DND-41 (cell line): ENCODE measurements around the gene PCCB.

ENCODE experiments used
- ATAC-seq: fragments of 200-7000 bp; cut with Tn5 transposase; 3 replicates; pipeline ENCODE4 v1.9.1; 2021; ENCODE audit warnings: low read depth; ENCODE audit not compliant: insufficient read depth
- DNase-seq: peaks from one replicate; pipeline ENCODE4 v3.0.0-alpha.2; 2020
- H2AFZ ChIP-seq: 2 replicates; pipeline ENCODE4 v1.6.0; 2012; ENCODE audit warnings: low read depth, low read length
- H3K27ac ChIP-seq: 2 replicates; pipeline ENCODE4 v1.5.1; 2012; ENCODE audit warnings: low read length, inconsistent platforms
- H3K27me3 ChIP-seq: fragments of 200-600 bp; sonication (generic); 2 replicates; pipeline ENCODE4 v1.6.0; 2012; ENCODE audit warnings: low read length, mild to moderate bottlenecking, inconsistent platforms; ENCODE audit not compliant: insufficient read depth, poor library complexity
- H3K36me3 ChIP-seq: 2 replicates; pipeline ENCODE4 v1.5.1; 2012; ENCODE audit warnings: low read length, inconsistent platforms; ENCODE audit not compliant: insufficient read depth
- H3K4me1 ChIP-seq: 2 replicates; pipeline ENCODE4 v1.5.1; 2012; ENCODE audit warnings: mild to moderate bottlenecking, low read length; ENCODE audit not compliant: insufficient read depth
- H3K4me2 ChIP-seq: 2 replicates; pipeline ENCODE4 v1.6.0; 2012; ENCODE audit warnings: mild to moderate bottlenecking, moderate library complexity, low read length, inconsistent platforms; ENCODE audit not compliant: insufficient read depth
- H3K4me3 ChIP-seq, 2 experiments: fragments of 200-600 bp in 1 of 2; shearing (Covaris generic) in 1 of 2; 2 replicates each; pipeline ENCODE4 v1.5.1; 2012 to 2016; ENCODE audit warnings: inconsistent platforms in 2 of 2, low read length in 2 of 2, mild to moderate bottlenecking in 2 of 2, low read depth in 1 of 2, moderate library complexity in 1 of 2
- H3K79me2 ChIP-seq: 2 replicates; pipeline ENCODE4 v1.6.0; 2012; ENCODE audit warnings: low read length, inconsistent platforms; ENCODE audit not compliant: insufficient read depth
- H3K9ac ChIP-seq: 2 replicates; pipeline ENCODE4 v1.6.0; 2012; ENCODE audit warnings: low read depth, mild to moderate bottlenecking, inconsistent platforms, low read length, moderate library complexity
- H3K9me3 ChIP-seq: 2 replicates; pipeline ENCODE4 v1.5.1; 2012; ENCODE audit warnings: low read length, moderate library complexity, mild to moderate bottlenecking, inconsistent platforms; ENCODE audit not compliant: insufficient read depth, severe bottlenecking
- H4K20me1 ChIP-seq: 2 replicates; pipeline ENCODE4 v1.6.0; 2012; ENCODE audit warnings: low read length; ENCODE audit not compliant: insufficient read depth
- CTCF ChIP-seq: IDR thresholded peaks from 2 replicates; pipeline ENCODE4 v1.5.1; 2012; ENCODE audit warnings: borderline replicate concordance, low read length, moderate library complexity, mild to moderate bottlenecking; ENCODE audit not compliant: poor library complexity, severe bottlenecking; ENCODE audit errors: extremely low read depth
- EZH2 ChIP-seq: IDR thresholded peaks from 3 replicates; pipeline ENCODE4 v1.6.1; 2012; ENCODE audit warnings: borderline replicate concordance, low read depth, mild to moderate bottlenecking, moderate library complexity, low read length, inconsistent platforms; ENCODE audit not compliant: severe bottlenecking

PCCB gene

DNA sequence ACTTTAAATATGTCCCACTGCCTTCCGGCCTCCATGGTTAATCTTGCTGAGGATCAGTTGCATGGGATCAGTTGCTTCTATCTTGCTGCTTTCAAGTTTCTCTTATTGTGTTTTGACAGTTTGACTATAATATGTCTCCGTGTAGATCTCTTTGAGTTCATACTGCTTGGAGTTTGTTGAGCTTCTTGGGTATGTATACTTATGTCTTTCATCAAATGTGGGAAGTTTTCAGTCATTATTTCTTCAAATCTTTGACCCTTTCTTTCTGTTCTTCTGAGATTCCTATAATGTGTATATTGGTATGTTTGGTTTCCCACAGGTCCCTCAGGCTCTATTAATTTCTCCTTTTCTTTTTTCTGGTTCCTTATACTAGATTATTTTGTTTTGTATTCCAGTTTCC is 30.8 kb downstream of the PCCB start:
- Histone ChIP-seq H3K9me3 (peaks cover 26% of the 10 kb centered on the region), H3K4me1 (no peaks in the 10 kb centered on the region), H3K27ac (no peak overlapping the region), H3K9ac (no peak overlapping the region), H3K36me3 (peaks cover 89% of the 10 kb centered on the region), H4K20me1 (no peaks in the 10 kb centered on the region), H2AFZ (no peak overlapping the region), H3K4me3 (no peak overlapping the region), H3K4me2 (no peak overlapping the region), H3K79me2 (peaks cover 23% of the 10 kb centered on the region), H3K27me3 (no peaks in the 10 kb centered on the region)
- TF ChIP-seq CTCF (no peak), EZH2 (no peak)
- no peak for DNase-seq
- ATAC-seq: no peak

DNA sequence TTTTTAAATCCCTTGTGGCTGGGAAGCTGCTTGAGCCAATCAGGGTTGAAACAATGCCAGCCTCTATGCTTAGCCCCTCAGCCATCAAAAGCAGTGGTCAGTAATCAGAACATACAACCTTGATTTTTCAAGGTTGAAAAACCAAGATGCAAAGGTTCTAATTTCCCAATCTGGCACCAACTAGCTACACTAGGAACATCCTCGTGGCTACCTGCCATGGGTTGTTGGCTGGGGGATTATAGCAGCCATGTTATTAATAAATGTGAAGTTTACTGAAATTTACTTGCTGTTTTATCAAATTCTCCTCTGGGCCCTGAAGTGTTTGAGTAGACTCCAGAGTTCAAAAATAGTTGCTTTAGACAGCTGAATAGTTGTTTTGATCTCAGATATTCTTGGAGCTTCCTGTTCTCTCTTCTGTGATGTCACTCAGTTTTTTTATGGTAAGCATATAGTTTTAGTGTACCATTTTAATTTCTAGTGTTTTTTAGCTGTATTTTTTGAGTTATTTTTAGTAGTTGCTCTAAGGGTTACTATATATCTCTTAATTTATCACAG is 31.9 kb downstream of the PCCB start:
- peaks cover 85% of the 10 kb centered on the region for H3K36me3 ChIP-seq
- H3K9me3 ChIP-seq: peaks cover 26% of the 10 kb centered on the region
- H3K4me2 ChIP-seq: no peak overlapping the region
- no peak for DNase-seq
- no peaks in the 10 kb centered on the region for H4K20me1 ChIP-seq
- no peak overlapping the region for H2AFZ ChIP-seq
- no peak for TF ChIP-seq CTCF
- TF ChIP-seq EZH2: no peak
- no peak overlapping the region for H3K4me3 ChIP-seq
- peaks cover 12% of the 10 kb centered on the region for H3K79me2 ChIP-seq
- ATAC-seq: peak; percentile 29; the same call in 1 of the 3 replicates
- no peaks in the 10 kb centered on the region for H3K27me3 ChIP-seq
- no peak overlapping the region for H3K9ac ChIP-seq
- H3K27ac ChIP-seq: no peak overlapping the region
- H3K4me1 ChIP-seq: no peaks in the 10 kb centered on the region

- ATAC-seq: no peak
Observed at GRCh38 chr3:136283627-136284026, 33.5 kb downstream of the PCCB start.

GRCh38 chr3:136291302-136291701 is 41.2 kb downstream of the PCCB start:
- ATAC-seq: no peak
- H3K4me3 ChIP-seq: no peak overlapping the region
- H4K20me1 ChIP-seq: no peaks in the 10 kb centered on the region
- H3K27ac ChIP-seq: no peak overlapping the region
- no peak overlapping the region for H2AFZ ChIP-seq
- TF ChIP-seq EZH2 (no peak), CTCF (no peak)
- no peak overlapping the region for H3K9ac ChIP-seq
- H3K79me2 ChIP-seq: no peaks in the 10 kb centered on the region
- H3K36me3 ChIP-seq: peaks cover 52% of the 10 kb centered on the region
- no peaks in the 10 kb centered on the region for H3K9me3 ChIP-seq
- no peaks in the 10 kb centered on the region for H3K27me3 ChIP-seq
- no peak overlapping the region for H3K4me2 ChIP-seq
- no peak for DNase-seq
- no peaks in the 10 kb centered on the region for H3K4me1 ChIP-seq

More at GRCh38 chr3:136283627-136284026, 33.5 kb downstream of the PCCB start:
- no peak for TF ChIP-seq EZH2
- H3K27ac ChIP-seq: no peak overlapping the region
- no peaks in the 10 kb centered on the region for H3K4me1 ChIP-seq
- no peak overlapping the region for H3K4me2 ChIP-seq
- H3K79me2 ChIP-seq: peaks cover 10% of the 10 kb centered on the region
- no peak overlapping the region for H3K4me3 ChIP-seq
- H3K9ac ChIP-seq: no peak overlapping the region
- peaks cover 20% of the 10 kb centered on the region for H3K9me3 ChIP-seq
- H4K20me1 ChIP-seq: no peaks in the 10 kb centered on the region
- no peak overlapping the region for H2AFZ ChIP-seq
- H3K27me3 ChIP-seq: no peaks in the 10 kb centered on the region
- DNase-seq: no peak
- peaks cover 75% of the 10 kb centered on the region for H3K36me3 ChIP-seq
